ENCODE data around the gene VIT. TPM values are rescaled to one million over a fixed set of nuclear protein-coding genes. Genes with fewer than 3 reads are reported as not detected.

VIT gene
- total RNA-seq, 2 experiments from 2014 or later: not detected

GRCh38 chr2:36754578-36754977 lies 58.1 kb downstream of the VIT start:
- Mint-ChIP-seq H3K4me1 (ENCODE audit: low read depth) (no peaks in the 10 kb centered on the region), H3K27me3 (ENCODE audit: low read depth) (peaks cover 23% of the 10 kb centered on the region), H3K4me3 (no peak overlapping the region), H3K36me3 (ENCODE audit: low read depth) (no peaks in the 10 kb centered on the region), H3K9me3 (no peaks in the 10 kb centered on the region), H3K27ac (no peak overlapping the region)
- CTCF ChIA-PET: interaction anchor here (1.2 to 1.3 kb wide), 2 partner anchors 16 to 32 kb away, joined by 3 to 4 read pairs; no protein-coding TSS in a partner anchor
- intact Hi-C loops (cut with micrococcal nuclease): no loop called here
- no peak for DNase-seq

GRCh38 chr2:36756438-36756837 lies 59.9 kb downstream of the VIT start:
- intact Hi-C loops (cut with micrococcal nuclease): no loop called here
- H3K4me1 Mint-ChIP-seq (ENCODE audit: low read depth): no peaks in the 10 kb centered on the region

GRCh38 chr2:36762764-36763490 lies 66.4 kb downstream of the VIT start:
- no peaks in the 10 kb centered on the region for H3K27me3 Mint-ChIP-seq (ENCODE audit: low read depth)
- no peak overlapping the region for H3K4me3 Mint-ChIP-seq
- intact Hi-C loops (cut with micrococcal nuclease): no loop called here
- H3K9me3 Mint-ChIP-seq: no peaks in the 10 kb centered on the region
- no peaks in the 10 kb centered on the region for H3K4me1 Mint-ChIP-seq (ENCODE audit: low read depth)
- H3K27ac Mint-ChIP-seq: no peak overlapping the region
- CTCF ChIA-PET: interaction anchor here (0.6 kb wide), 1 partner anchor 90 kb away, joined by 5 read pairs; no protein-coding TSS in a partner anchor
- no peaks in the 10 kb centered on the region for H3K36me3 Mint-ChIP-seq (ENCODE audit: low read depth)
- DNase-seq: no peak

More at GRCh38 chr2:36756438-36756837, 59.9 kb downstream of the VIT start:
- Mint-ChIP-seq H3K4me3 (no peak overlapping the region), H3K27me3 (ENCODE audit: low read depth) (peaks cover 15% of the 10 kb centered on the region), H3K9me3 (no peaks in the 10 kb centered on the region), H3K36me3 (ENCODE audit: low read depth) (no peaks in the 10 kb centered on the region), H3K27ac (no peak overlapping the region)
- no peak for DNase-seq
- CTCF ChIA-PET: no interaction called here

GRCh38 chr2:36769106-36769505 lies 72.6 kb downstream of the VIT start:
- CTCF ChIA-PET: interaction anchor here (0.6 to 2.7 kb wide), 2 partner anchors 16 to 142 kb away, joined by 3 to 9 read pairs; no protein-coding TSS in a partner anchor
- Mint-ChIP-seq H3K4me3 (no peak overlapping the region), H3K27me3 (ENCODE audit: low read depth) (peaks cover 3% of the 10 kb centered on the region), H3K36me3 (ENCODE audit: low read depth) (no peaks in the 10 kb centered on the region), H3K27ac (no peak overlapping the region), H3K4me1 (ENCODE audit: low read depth) (no peaks in the 10 kb centered on the region), H3K9me3 (no peaks in the 10 kb centered on the region)
- intact Hi-C loops (cut with micrococcal nuclease): no loop called here
- no peak for DNase-seq

- no peaks in the 10 kb centered on the region for H3K4me1 Mint-ChIP-seq (ENCODE audit: low read depth)
- CTCF ChIA-PET: interaction anchor here (0.7 to 2.7 kb wide), 10 partner anchors 8 to 420 kb away, joined by 3 to 10 read pairs (median 4); no protein-coding TSS in a partner anchor
- H3K4me3 Mint-ChIP-seq: no peak overlapping the region
- H3K27me3 Mint-ChIP-seq (ENCODE audit: low read depth): peaks cover 3% of the 10 kb centered on the region
- H3K36me3 Mint-ChIP-seq (ENCODE audit: low read depth): no peaks in the 10 kb centered on the region
- no peak overlapping the region for H3K27ac Mint-ChIP-seq
- intact Hi-C loops (cut with micrococcal nuclease): loop anchor here (1.0 kb wide), 1 partner anchor 418 kb away; no protein-coding TSS in a partner anchor
- no peaks in the 10 kb centered on the region for H3K9me3 Mint-ChIP-seq
- peak; percentile 67 for DNase-seq
Observed at GRCh38 chr2:36770542-36771287, 74.2 kb downstream of the VIT start.

GRCh38 chr2:36771671-36772070 lies 75.2 kb downstream of the VIT start:
- H3K4me3 Mint-ChIP-seq: no peak overlapping the region
- no peak for DNase-seq
- CTCF ChIA-PET: interaction anchor here (0.9 kb wide), 1 partner anchor 20 kb away, joined by 3 read pairs; no protein-coding TSS in a partner anchor
- no peaks in the 10 kb centered on the region for H3K36me3 Mint-ChIP-seq (ENCODE audit: low read depth)
- no peaks in the 10 kb centered on the region for H3K9me3 Mint-ChIP-seq
- no peaks in the 10 kb centered on the region for H3K4me1 Mint-ChIP-seq (ENCODE audit: low read depth)
- H3K27me3 Mint-ChIP-seq (ENCODE audit: low read depth): peaks cover 3% of the 10 kb centered on the region
- intact Hi-C loops (cut with micrococcal nuclease): no loop called here
- H3K27ac Mint-ChIP-seq: no peak overlapping the region

GRCh38 chr2:36773947-36774346 lies 77.4 kb downstream of the VIT start:
- Mint-ChIP-seq H3K9me3 (no peaks in the 10 kb centered on the region), H3K27ac (no peak overlapping the region), H3K4me1 (ENCODE audit: low read depth) (no peaks in the 10 kb centered on the region), H3K4me3 (no peak overlapping the region), H3K27me3 (ENCODE audit: low read depth) (peaks cover 3% of the 10 kb centered on the region), H3K36me3 (ENCODE audit: low read depth) (no peaks in the 10 kb centered on the region)
- intact Hi-C loops (cut with micrococcal nuclease): no loop called here
- no peak for DNase-seq
- CTCF ChIA-PET: interaction anchor here (0.7 kb wide), 1 partner anchor 623 kb away, joined by 3 read pairs; no protein-coding TSS in a partner anchor

GRCh38 chr2:36775261-36775660 lies 78.8 kb downstream of the VIT start:
- CTCF ChIA-PET: interaction anchor here (0.8 to 1.5 kb wide), 3 partner anchors 9 to 233 kb away, joined by 3 to 4 read pairs (median 4); no protein-coding TSS in a partner anchor
- intact Hi-C loops (cut with micrococcal nuclease): no loop called here
- Mint-ChIP-seq H3K27ac (no peak overlapping the region), H3K9me3 (no peaks in the 10 kb centered on the region), H3K36me3 (ENCODE audit: low read depth) (no peaks in the 10 kb centered on the region), H3K4me3 (no peak overlapping the region), H3K4me1 (ENCODE audit: low read depth) (no peaks in the 10 kb centered on the region), H3K27me3 (ENCODE audit: low read depth) (peaks cover under 1% of the 10 kb centered on the region)
- DNase-seq: no peak

GRCh38 chr2:36775806-36776205 lies 79.3 kb downstream of the VIT start:
- CTCF ChIA-PET: interaction anchor here (0.7 to 1.5 kb wide), 4 partner anchors 8 to 232 kb away, joined by 3 to 4 read pairs (median 4); no protein-coding TSS in a partner anchor
- H3K9me3 Mint-ChIP-seq: no peaks in the 10 kb centered on the region
- no peak overlapping the region for H3K27ac Mint-ChIP-seq
- H3K4me1 Mint-ChIP-seq (ENCODE audit: low read depth): no peaks in the 10 kb centered on the region
- no peaks in the 10 kb centered on the region for H3K36me3 Mint-ChIP-seq (ENCODE audit: low read depth)
- H3K4me3 Mint-ChIP-seq: no peak overlapping the region
- no peaks in the 10 kb centered on the region for H3K27me3 Mint-ChIP-seq (ENCODE audit: low read depth)
- no peak for DNase-seq
- intact Hi-C loops (cut with micrococcal nuclease): no loop called here

GRCh38 chr2:36777272-36777671 lies 80.8 kb downstream of the VIT start:
- Mint-ChIP-seq H3K4me1 (ENCODE audit: low read depth) (no peaks in the 10 kb centered on the region), H3K4me3 (no peak overlapping the region), H3K36me3 (ENCODE audit: low read depth) (no peaks in the 10 kb centered on the region), H3K9me3 (no peaks in the 10 kb centered on the region), H3K27me3 (ENCODE audit: low read depth) (no peaks in the 10 kb centered on the region), H3K27ac (no peak overlapping the region)
- CTCF ChIA-PET: interaction anchor here (1.9 kb wide), 1 partner anchor 9 kb away, joined by 9 read pairs; no protein-coding TSS in a partner anchor
- intact Hi-C loops (cut with micrococcal nuclease): no loop called here
- no peak for DNase-seq

GRCh38 chr2:36777788-36778187 lies 81.3 kb downstream of the VIT start:
- H3K9me3 Mint-ChIP-seq: no peaks in the 10 kb centered on the region
- CTCF ChIA-PET: interaction anchor here (0.7 to 3.4 kb wide), 5 partner anchors 7 to 497 kb away, joined by 3 to 38 read pairs (median 9); no protein-coding TSS in a partner anchor
- H3K4me3 Mint-ChIP-seq: no peak overlapping the region
- no peaks in the 10 kb centered on the region for H3K36me3 Mint-ChIP-seq (ENCODE audit: low read depth)
- no peaks in the 10 kb centered on the region for H3K27me3 Mint-ChIP-seq (ENCODE audit: low read depth)
- no peak for DNase-seq
- H3K4me1 Mint-ChIP-seq (ENCODE audit: low read depth): no peaks in the 10 kb centered on the region
- H3K27ac Mint-ChIP-seq: no peak overlapping the region
- intact Hi-C loops (cut with micrococcal nuclease): no loop called here

GRCh38 chr2:36779462-36779861 lies 83.0 kb downstream of the VIT start:
- H3K27me3 Mint-ChIP-seq (ENCODE audit: low read depth): no peaks in the 10 kb centered on the region
- H3K9me3 Mint-ChIP-seq: no peaks in the 10 kb centered on the region
- H3K27ac Mint-ChIP-seq: no peak overlapping the region
- no peak overlapping the region for H3K4me3 Mint-ChIP-seq
- H3K4me1 Mint-ChIP-seq (ENCODE audit: low read depth): no peaks in the 10 kb centered on the region
- intact Hi-C loops (cut with micrococcal nuclease): no loop called here
- H3K36me3 Mint-ChIP-seq (ENCODE audit: low read depth): no peaks in the 10 kb centered on the region
- CTCF ChIA-PET: interaction anchor here (0.5 to 3.4 kb wide), 11 partner anchors 9 to 589 kb away, joined by 3 to 38 read pairs (median 5); no protein-coding TSS in a partner anchor
- DNase-seq: no peak

Data from activated naive CD4-positive, alpha-beta T cell treated with anti-CD3 and anti-CD28 coated beads for 36 hours (primary cell).